Dermis blood vessel endothelial cell (primary cell): ENCODE measurements around the gene EPB41L2. TPM values are rescaled to one million over a fixed set of nuclear protein-coding genes. Genes with fewer than 3 reads are reported as not detected.
"Not testable (repeated sequence)": the region's sequence is repeated elsewhere in the genome, so short reads cannot be mapped to it uniquely, and the experiment has no call there.

ENCODE experiments used
- DNase-seq: peaks from one replicate; pipeline ENCODE4 v3.0.0; 2010
- total RNA-seq: library from RNA; depleted of rRNA; stranded (reverse); fragments of >200 nt; gene quantifications from 2 replicates; pipeline ENCODE4 v1.2.3, GENCODE V29; 2014

The EPB41L2 gene
- total RNA-seq, 1 donor from 2014 or later: 94.4 TPM

- no peak for DNase-seq
These were observed 60.9 kb downstream of the EPB41L2 start for GRCh38 chr6:131001945-131002660.

GRCh38 chr6:131001111-131001736, 61.8 kb downstream of the EPB41L2 start:
- DNase-seq: no peak

- no peak for DNase-seq
These were observed 62.5 kb downstream of the EPB41L2 start for GRCh38 chr6:131000544-131000943.

GRCh38 chr6:130997061-130997753, 65.8 kb downstream of the EPB41L2 start:
- peak; percentile 61 for DNase-seq

GRCh38 chr6:130996635-130997034, 66.4 kb downstream of the EPB41L2 start:
- no peak for DNase-seq

- DNase-seq: no peak
These were observed 67.1 kb downstream of the EPB41L2 start for GRCh38 chr6:130995783-130996447.

GRCh38 chr6:130994319-130995097, 68.5 kb downstream of the EPB41L2 start:
- DNase-seq: no peak

- peak; percentile 53 for DNase-seq
These were observed 69.7 kb downstream of the EPB41L2 start for GRCh38 chr6:130993292-130993765.

- DNase-seq: no peak
These were observed 71.5 kb downstream of the EPB41L2 start for GRCh38 chr6:130991422-130992137.

GRCh38 chr6:130987539-130987938, 75.5 kb downstream of the EPB41L2 start:
- DNase-seq: not testable (repeated sequence)

GRCh38 chr6:130985115-130985514, 77.9 kb downstream of the EPB41L2 start:
- DNase-seq: no peak

- DNase-seq: no peak
These were observed 80.0 kb downstream of the EPB41L2 start for GRCh38 chr6:130982941-130983456.

GRCh38 chr6:130982135-130982534, 80.9 kb downstream of the EPB41L2 start:
- DNase-seq: no peak

GRCh38 chr6:130981409-130981808, 81.6 kb downstream of the EPB41L2 start:
- DNase-seq: no peak

GRCh38 chr6:130980310-130981032, 82.6 kb downstream of the EPB41L2 start:
- DNase-seq: no peak

GRCh38 chr6:130978660-130979396, 84.2 kb downstream of the EPB41L2 start:
- DNase-seq: peak; percentile 31

GRCh38 chr6:130978180-130978579, 84.9 kb downstream of the EPB41L2 start:
- no peak for DNase-seq

GRCh38 chr6:130975325-130975724, 87.7 kb downstream of the EPB41L2 start:
- DNase-seq: no peak

- no peak for DNase-seq
These were observed 89.3 kb downstream of the EPB41L2 start for GRCh38 chr6:130973521-130974277.
